Measurements from ENCODE around the gene TRPM4.

Gene TRPM4

DNA sequence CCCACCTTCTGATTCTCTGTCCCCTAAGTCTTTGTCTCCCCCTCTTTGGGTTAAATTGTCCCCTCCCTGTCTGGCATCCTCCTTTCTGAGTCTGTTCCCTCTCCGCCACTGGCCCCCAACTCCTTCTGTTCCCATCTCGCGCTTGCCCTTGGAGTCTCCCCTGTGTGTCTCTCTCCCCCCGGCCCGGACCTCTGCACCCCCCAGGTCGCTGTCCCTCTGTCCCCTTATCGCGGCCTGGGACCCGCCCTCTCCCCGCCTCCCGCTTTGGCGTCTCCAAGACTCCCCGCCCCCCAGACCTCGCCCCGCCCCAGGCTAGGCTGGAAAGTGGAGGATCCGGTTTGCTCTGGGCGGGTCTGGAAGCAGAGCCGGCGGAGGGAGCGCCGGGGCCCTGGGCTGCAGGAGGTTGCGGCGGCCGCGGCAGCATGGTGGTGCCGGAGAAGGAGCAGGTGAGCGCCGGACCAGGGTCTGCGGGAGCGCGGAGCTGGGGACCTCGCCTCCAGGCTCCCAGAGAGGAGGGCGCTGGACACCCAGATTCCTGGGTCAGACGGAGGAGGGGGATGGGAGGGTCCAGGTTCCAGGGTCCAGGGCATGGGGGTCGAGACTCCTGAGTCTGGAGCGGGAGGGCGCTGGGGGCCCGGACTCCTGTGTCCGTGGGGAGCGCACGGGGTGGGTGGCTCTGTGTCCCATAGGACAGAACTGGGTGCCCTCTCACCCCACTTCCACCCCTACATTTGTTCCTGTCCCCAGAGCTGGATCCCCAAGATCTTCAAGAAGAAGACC is at the start of gene TRPM4:
TRPM4 (plus strand) TSS at position 348 of the 780 bp plus-strand sequence; CDS start at position 423, 75 bp downstream.
- TF ChIP-seq ELF4 (IDR thresholded peaks at IDR 0.05) (no peak), ZNF384 (IDR thresholded peaks at IDR 0.05) (no peak), SP1 (IDR thresholded peaks at IDR 0.05) (no peak), HDGF (IDR thresholded peaks at IDR 0.05; ENCODE audit: borderline replicate concordance) (no peak), SUZ12 (IDR thresholded peaks at IDR 0.05) (no peak), BHLHE40 (IDR thresholded peaks at IDR 0.05; ENCODE audit: borderline replicate concordance) (no peak), CTBP1 (IDR thresholded peaks at IDR 0.05; ENCODE audit: borderline replicate concordance) (no peak), FOXM1 (IDR thresholded peaks at IDR 0.05; ENCODE audit: borderline replicate concordance) (no peak), FOXA1 (IDR thresholded peaks at IDR 0.05) (no peak), FOXK2 (IDR thresholded peaks at IDR 0.05) (no peak), ARNT (IDR thresholded peaks at IDR 0.05) (no peak), TARDBP (IDR thresholded peaks at IDR 0.05) (no peak), LEF1 (IDR thresholded peaks at IDR 0.05; ENCODE audit: borderline replicate concordance) (no peak), L3MBTL2 (conservative IDR thresholded peaks at IDR 0.05) (no peak; the same call in 1 of the 2 replicates), NFRKB (IDR thresholded peaks at IDR 0.05) (no peak)
- TF ChIP-seq, protein P1, sequence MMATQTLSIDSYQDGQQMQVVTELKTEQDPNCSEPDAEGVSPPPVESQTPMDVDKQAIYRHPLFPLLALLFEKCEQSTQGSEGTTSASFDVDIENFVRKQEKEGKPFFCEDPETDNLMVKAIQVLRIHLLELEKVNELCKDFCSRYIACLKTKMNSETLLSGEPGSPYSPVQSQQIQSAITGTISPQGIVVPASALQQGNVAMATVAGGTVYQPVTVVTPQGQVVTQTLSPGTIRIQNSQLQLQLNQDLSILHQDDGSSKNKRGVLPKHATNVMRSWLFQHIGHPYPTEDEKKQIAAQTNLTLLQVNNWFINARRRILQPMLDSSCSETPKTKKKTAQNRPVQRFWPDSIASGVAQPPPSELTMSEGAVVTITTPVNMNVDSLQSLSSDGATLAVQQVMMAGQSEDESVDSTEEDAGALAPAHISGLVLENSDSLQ (IDR thresholded peaks at IDR 0.05), result no peak
- CTCF ChIA-PET, result no interaction called here
- peak; percentile 80 for DNase-seq (ENCODE audit: extremely low spot score)
- POLR2A ChIA-PET, result no interaction called here

DNA sequence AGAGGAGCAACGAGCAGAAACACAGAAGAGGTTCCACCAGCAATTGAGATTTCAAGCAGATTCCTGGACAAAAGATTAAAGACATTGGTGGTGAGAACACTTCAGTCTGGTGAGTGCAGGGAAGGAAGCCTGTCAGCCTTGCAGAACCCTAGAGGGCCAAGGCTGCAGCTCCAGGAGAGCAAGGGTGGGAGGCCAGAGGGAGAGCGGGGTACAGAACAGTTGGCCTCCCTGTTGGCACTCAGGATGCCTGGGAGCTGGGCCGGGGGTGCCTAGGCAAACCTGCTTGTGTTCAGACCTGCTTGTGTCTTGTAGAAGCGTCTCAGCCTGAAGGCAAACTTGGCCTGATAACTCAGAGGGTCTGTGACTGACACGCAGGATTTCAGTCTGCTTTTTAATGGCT is 48.5 kb upstream of the TRPM4 start:
- CTCF ChIA-PET, result interaction anchor here (2.0 kb wide), 1 partner anchor 11 kb away, joined by 5 read pairs; no protein-coding TSS in a partner anchor
- DNase-seq (ENCODE audit: extremely low spot score), result no peak
- POLR2A ChIA-PET, result interaction anchor here (0.7 kb wide), 1 partner anchor 11 kb away, joined by 3 read pairs; no protein-coding TSS in a partner anchor
- TF ChIP-seq, protein P1 (IDR thresholded peaks at IDR 0.05), result no peak
- TF ChIP-seq LEF1 (IDR thresholded peaks at IDR 0.05; ENCODE audit: borderline replicate concordance) (no peak), FOXK2 (IDR thresholded peaks at IDR 0.05) (no peak)

DNA sequence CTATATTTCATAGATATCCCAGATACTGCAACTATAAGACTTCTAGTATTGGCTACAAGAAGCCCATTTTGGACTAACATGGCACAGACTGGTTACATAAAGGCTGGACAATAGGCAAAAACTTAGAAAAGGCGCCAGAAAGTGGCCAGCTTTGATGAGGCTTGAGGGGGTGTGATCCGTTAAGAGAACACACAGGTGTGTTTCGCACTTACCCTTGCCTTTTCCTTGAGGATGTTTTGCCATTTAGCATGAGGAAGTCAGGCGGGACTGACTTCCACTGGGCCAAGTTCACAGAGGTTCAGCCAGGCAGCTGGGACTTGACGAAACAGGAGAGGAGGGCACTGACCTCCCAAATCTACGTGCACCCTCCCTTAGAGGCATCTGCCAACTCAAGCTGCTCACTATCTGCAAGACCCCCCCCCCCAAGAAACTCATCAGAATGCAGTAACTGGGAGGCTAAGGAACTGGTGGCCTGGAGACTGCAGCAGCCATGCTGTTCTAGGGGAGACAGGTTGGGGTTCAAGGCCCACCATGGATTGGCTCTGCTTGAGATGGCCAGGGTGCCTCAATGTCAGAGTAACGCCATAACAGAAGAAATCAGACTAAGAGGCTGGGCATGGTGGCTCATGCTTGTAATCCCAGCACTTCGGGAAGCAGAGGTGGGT is 47.9 kb upstream of the TRPM4 start:
- ChIA-PET POLR2A (no interaction called here), CTCF (interaction anchor here (2.0 kb wide), 1 partner anchor 12 kb away, joined by 5 read pairs; no protein-coding TSS in a partner anchor)
- no peak for TF ChIP-seq FOXM1 (IDR thresholded peaks at IDR 0.05; ENCODE audit: borderline replicate concordance)
- TF ChIP-seq SP1 (IDR thresholded peaks at IDR 0.05), result no peak
- no peak for TF ChIP-seq ELF4 (IDR thresholded peaks at IDR 0.05)
- no peak for TF ChIP-seq TARDBP (IDR thresholded peaks at IDR 0.05)
- no peak for TF ChIP-seq ZNF384 (IDR thresholded peaks at IDR 0.05)
- TF ChIP-seq SUZ12 (IDR thresholded peaks at IDR 0.05), result no peak
- TF ChIP-seq ARNT (IDR thresholded peaks at IDR 0.05), result no peak
- TF ChIP-seq LEF1 (IDR thresholded peaks at IDR 0.05; ENCODE audit: borderline replicate concordance), result no peak
- no peak for TF ChIP-seq NFRKB (IDR thresholded peaks at IDR 0.05)
- no peak for TF ChIP-seq BHLHE40 (IDR thresholded peaks at IDR 0.05; ENCODE audit: borderline replicate concordance)
- TF ChIP-seq CTBP1 (IDR thresholded peaks at IDR 0.05; ENCODE audit: borderline replicate concordance), result no peak
- no peak for TF ChIP-seq HDGF (IDR thresholded peaks at IDR 0.05; ENCODE audit: borderline replicate concordance)
- TF ChIP-seq FOXK2 (IDR thresholded peaks at IDR 0.05), result no peak
- TF ChIP-seq, protein P1 (IDR thresholded peaks at IDR 0.05), result no peak
- no peak for TF ChIP-seq L3MBTL2 (conservative IDR thresholded peaks at IDR 0.05)
- DNase-seq (ENCODE audit: extremely low spot score), result no peak

DNA sequence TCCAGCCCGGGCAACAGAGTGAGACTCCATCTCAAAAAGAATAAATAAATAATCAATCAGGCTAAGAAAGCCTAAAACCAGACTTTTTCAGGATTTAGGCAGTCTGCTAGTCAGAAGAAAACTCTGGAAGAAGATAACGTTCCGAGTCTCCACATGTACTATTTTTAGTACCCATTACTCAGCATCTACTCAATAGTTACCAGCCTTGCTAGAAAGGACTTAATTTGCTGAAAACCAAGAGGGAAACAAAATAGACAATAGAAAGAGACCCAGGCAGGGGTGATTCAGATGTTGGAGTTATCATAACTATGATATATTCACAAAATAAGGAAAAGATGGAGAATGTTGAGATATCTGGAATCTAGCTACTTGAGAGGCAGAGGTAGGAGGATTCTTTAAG is 47.0 kb upstream of the TRPM4 start:
- no peak for TF ChIP-seq FOXM1 (IDR thresholded peaks at IDR 0.05; ENCODE audit: borderline replicate concordance)
- no peak for TF ChIP-seq FOXK2 (IDR thresholded peaks at IDR 0.05)
- TF ChIP-seq LEF1 (IDR thresholded peaks at IDR 0.05; ENCODE audit: borderline replicate concordance), result no peak
- TF ChIP-seq NFRKB (IDR thresholded peaks at IDR 0.05), result no peak
- no peak for TF ChIP-seq CTBP1 (IDR thresholded peaks at IDR 0.05; ENCODE audit: borderline replicate concordance)
- TF ChIP-seq FOXA1 (IDR thresholded peaks at IDR 0.05), result no peak
- TF ChIP-seq L3MBTL2 (conservative IDR thresholded peaks at IDR 0.05), result no peak
- TF ChIP-seq SUZ12 (IDR thresholded peaks at IDR 0.05), result no peak
- TF ChIP-seq TARDBP (IDR thresholded peaks at IDR 0.05), result no peak
- CTCF ChIA-PET, result interaction anchor here (0.7 to 1.3 kb wide), 2 partner anchors 13 to 34 kb away, joined by 4 to 13 read pairs; no protein-coding TSS in a partner anchor
- DNase-seq (ENCODE audit: extremely low spot score), result no peak
- POLR2A ChIA-PET, result interaction anchor here (1.2 kb wide), 1 partner anchor 10 kb away, joined by 3 read pairs; no protein-coding TSS in a partner anchor

DNA sequence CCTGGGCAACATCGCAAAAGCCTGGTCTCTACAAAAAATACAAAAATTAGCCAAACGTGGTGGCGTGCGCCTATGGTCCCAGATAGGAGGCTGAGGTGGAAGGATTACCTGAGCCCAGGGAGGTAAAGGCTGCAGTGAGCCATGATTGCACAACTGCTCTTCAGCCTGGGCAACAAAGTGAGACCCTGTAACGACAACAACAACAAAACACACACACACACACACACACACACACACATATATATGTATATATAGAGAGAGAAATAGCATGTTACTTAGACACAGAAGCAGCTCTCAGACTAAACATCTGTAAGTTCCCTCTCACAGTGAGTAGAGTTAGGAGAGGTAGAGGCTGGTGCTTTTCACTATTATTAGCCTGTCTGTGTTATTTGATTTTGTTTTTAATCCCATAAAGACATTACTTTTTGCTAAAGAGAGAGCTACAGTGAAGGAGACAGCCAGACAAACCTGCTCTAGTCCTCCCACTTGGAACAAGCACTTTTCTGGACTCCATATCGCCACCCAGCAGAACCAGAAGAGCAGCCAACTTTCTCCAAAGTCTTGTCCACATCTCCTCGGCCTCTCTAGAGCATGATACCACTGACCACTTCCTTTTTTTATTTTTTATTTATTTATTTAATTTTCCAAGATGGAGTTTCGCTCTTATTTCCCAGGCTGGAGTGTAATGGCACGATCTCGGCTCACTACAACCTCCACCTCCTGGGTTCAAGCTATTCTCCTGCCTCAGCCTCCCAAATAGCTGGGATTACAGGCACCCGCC is 46.2 kb upstream of the TRPM4 start:
- TF ChIP-seq SUZ12 (IDR thresholded peaks at IDR 0.05), result no peak
- TF ChIP-seq HDGF (IDR thresholded peaks at IDR 0.05; ENCODE audit: borderline replicate concordance), result no peak
- no peak for TF ChIP-seq CTBP1 (IDR thresholded peaks at IDR 0.05; ENCODE audit: borderline replicate concordance)
- TF ChIP-seq, protein P1 (IDR thresholded peaks at IDR 0.05), result no peak
- TF ChIP-seq SP1 (IDR thresholded peaks at IDR 0.05), result no peak
- TF ChIP-seq TARDBP (IDR thresholded peaks at IDR 0.05), result no peak
- no peak for TF ChIP-seq FOXK2 (IDR thresholded peaks at IDR 0.05)
- no peak for TF ChIP-seq ELF4 (IDR thresholded peaks at IDR 0.05)
- TF ChIP-seq NFRKB (IDR thresholded peaks at IDR 0.05), result no peak
- TF ChIP-seq ARNT (IDR thresholded peaks at IDR 0.05), result no peak
- TF ChIP-seq FOXA1 (IDR thresholded peaks at IDR 0.05), result no peak
- no peak for TF ChIP-seq ZNF384 (IDR thresholded peaks at IDR 0.05)
- TF ChIP-seq LEF1 (IDR thresholded peaks at IDR 0.05; ENCODE audit: borderline replicate concordance), result no peak
- TF ChIP-seq L3MBTL2 (conservative IDR thresholded peaks at IDR 0.05), result no peak
- TF ChIP-seq FOXM1 (IDR thresholded peaks at IDR 0.05; ENCODE audit: borderline replicate concordance), result no peak
- no peak for TF ChIP-seq BHLHE40 (IDR thresholded peaks at IDR 0.05; ENCODE audit: borderline replicate concordance)
- ChIA-PET POLR2A (interaction anchor here (1.2 kb wide), 1 partner anchor 10 kb away, joined by 3 read pairs; no protein-coding TSS in a partner anchor), CTCF (interaction anchor here (0.6 to 1.3 kb wide), 3 partner anchors 14 to 64 kb away, joined by 3 to 13 read pairs (median 6); no protein-coding TSS in a partner anchor)
- no peak for DNase-seq (ENCODE audit: extremely low spot score)

Measured in HEK293T (cell line).